Measurements from ENCODE around the gene EML4.

Gene EML4

DNA sequence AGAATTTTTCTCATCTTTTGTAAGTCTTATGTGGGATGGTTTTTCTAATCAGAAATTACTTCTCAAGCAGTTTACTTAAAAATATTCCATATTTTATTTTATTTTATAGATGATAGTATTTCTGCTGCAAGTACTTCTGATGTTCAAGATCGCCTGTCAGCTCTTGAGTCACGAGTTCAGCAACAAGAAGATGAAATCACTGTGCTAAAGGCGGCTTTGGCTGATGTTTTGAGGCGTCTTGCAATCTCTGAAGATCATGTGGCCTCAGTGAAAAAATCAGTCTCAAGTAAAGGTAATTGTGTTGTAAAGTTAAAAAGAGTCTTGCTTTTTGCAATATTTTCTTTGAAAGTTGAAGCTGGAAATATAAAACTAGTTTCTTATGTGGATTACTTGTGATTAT lies 76.2 kb downstream of the EML4 start:
- Histone ChIP-seq H3K9ac (no peak overlapping the region), H3K4me1 (peaks cover 27% of the 10 kb centered on the region), H3K9me3 (ENCODE audit: control insufficient read depth, low read length) (no peaks in the 10 kb centered on the region), H2AFZ (no peak overlapping the region), H3K36me3 (ENCODE audit: control insufficient read depth, insufficient read depth, low read length) (no peaks in the 10 kb centered on the region), H3K27ac (no peak overlapping the region), H3K4me3 (ENCODE audit: low read depth, low read length) (no peak overlapping the region), H3K79me2 (peaks cover 9% of the 10 kb centered on the region), H3K27me3 (ENCODE audit: control insufficient read depth, insufficient read depth, low read length) (no peaks in the 10 kb centered on the region), H3K4me2 (ENCODE audit: low read length) (no peak overlapping the region)
- TF ChIP-seq, protein P1, sequence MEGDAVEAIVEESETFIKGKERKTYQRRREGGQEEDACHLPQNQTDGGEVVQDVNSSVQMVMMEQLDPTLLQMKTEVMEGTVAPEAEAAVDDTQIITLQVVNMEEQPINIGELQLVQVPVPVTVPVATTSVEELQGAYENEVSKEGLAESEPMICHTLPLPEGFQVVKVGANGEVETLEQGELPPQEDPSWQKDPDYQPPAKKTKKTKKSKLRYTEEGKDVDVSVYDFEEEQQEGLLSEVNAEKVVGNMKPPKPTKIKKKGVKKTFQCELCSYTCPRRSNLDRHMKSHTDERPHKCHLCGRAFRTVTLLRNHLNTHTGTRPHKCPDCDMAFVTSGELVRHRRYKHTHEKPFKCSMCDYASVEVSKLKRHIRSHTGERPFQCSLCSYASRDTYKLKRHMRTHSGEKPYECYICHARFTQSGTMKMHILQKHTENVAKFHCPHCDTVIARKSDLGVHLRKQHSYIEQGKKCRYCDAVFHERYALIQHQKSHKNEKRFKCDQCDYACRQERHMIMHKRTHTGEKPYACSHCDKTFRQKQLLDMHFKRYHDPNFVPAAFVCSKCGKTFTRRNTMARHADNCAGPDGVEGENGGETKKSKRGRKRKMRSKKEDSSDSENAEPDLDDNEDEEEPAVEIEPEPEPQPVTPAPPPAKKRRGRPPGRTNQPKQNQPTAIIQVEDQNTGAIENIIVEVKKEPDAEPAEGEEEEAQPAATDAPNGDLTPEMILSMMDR (IDR thresholded peaks at IDR 0.05): no peak

- Histone ChIP-seq H3K36me3 (ENCODE audit: control insufficient read depth, insufficient read depth, low read length) (no peaks in the 10 kb centered on the region), H3K27me3 (ENCODE audit: control insufficient read depth, insufficient read depth, low read length) (no peaks in the 10 kb centered on the region), H3K4me2 (ENCODE audit: low read length) (no peak overlapping the region), H3K9ac (no peak overlapping the region), H3K4me3 (ENCODE audit: low read depth, low read length) (no peak overlapping the region), H3K79me2 (peaks cover 8% of the 10 kb centered on the region), H3K9me3 (ENCODE audit: control insufficient read depth, low read length) (no peaks in the 10 kb centered on the region), H3K4me1 (peaks cover 23% of the 10 kb centered on the region), H2AFZ (no peak overlapping the region), H3K27ac (no peak overlapping the region)
- TF ChIP-seq, protein P1 (IDR thresholded peaks at IDR 0.05): no peak
Measured at GRCh38 chr2:42246562-42246961, 77.4 kb downstream of the EML4 start.

GRCh38 chr2:42248846-42249245 lies 79.7 kb downstream of the EML4 start:
- TF ChIP-seq, protein P1 (IDR thresholded peaks at IDR 0.05): no peak
- Histone ChIP-seq H3K27me3 (ENCODE audit: control insufficient read depth, insufficient read depth, low read length) (no peaks in the 10 kb centered on the region), H3K9ac (no peak overlapping the region), H3K4me2 (ENCODE audit: low read length) (no peak overlapping the region), H2AFZ (no peak overlapping the region), H3K4me1 (peaks cover 20% of the 10 kb centered on the region), H3K9me3 (ENCODE audit: control insufficient read depth, low read length) (no peaks in the 10 kb centered on the region), H3K27ac (no peak overlapping the region), H3K36me3 (ENCODE audit: control insufficient read depth, insufficient read depth, low read length) (no peaks in the 10 kb centered on the region), H3K4me3 (ENCODE audit: low read depth, low read length) (no peak overlapping the region), H3K79me2 (peaks cover 7% of the 10 kb centered on the region)

DNA sequence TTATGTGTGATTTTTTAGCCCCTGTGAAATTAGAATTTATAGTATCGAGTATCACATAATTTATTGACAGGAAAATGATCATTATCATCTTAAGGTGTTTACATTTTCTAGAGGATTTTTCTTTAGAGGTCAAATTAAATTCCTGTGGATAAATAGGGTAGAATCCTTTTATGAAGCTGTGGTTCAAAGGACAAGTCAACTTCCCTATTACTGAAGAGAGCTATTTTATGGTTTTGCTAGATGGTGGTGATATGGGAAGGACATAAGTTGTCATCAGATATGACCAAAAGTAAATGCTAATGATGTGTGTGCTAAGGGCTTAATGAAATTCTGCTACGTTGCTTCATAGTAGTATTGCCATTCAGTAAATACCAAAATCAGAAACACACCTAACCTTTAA lies 80.1 kb downstream of the EML4 start:
- Histone ChIP-seq H3K4me3 (ENCODE audit: low read depth, low read length) (no peak overlapping the region), H3K27me3 (ENCODE audit: control insufficient read depth, insufficient read depth, low read length) (no peaks in the 10 kb centered on the region), H3K4me1 (peaks cover 20% of the 10 kb centered on the region), H3K79me2 (peaks cover 9% of the 10 kb centered on the region), H3K27ac (peak overlapping the region; percentile 48), H3K4me2 (ENCODE audit: low read length) (peak overlapping the region; percentile 28), H3K36me3 (ENCODE audit: control insufficient read depth, insufficient read depth, low read length) (no peaks in the 10 kb centered on the region), H3K9me3 (ENCODE audit: control insufficient read depth, low read length) (no peaks in the 10 kb centered on the region), H3K9ac (no peak overlapping the region), H2AFZ (no peak overlapping the region)
- TF ChIP-seq, protein P1 (IDR thresholded peaks at IDR 0.05): no peak

- Histone ChIP-seq H3K36me3 (ENCODE audit: control insufficient read depth, insufficient read depth, low read length) (no peaks in the 10 kb centered on the region), H3K4me3 (ENCODE audit: low read depth, low read length) (no peak overlapping the region), H2AFZ (no peak overlapping the region), H3K4me2 (ENCODE audit: low read length) (peak overlapping the region; percentile 58), H3K9ac (no peak overlapping the region), H3K4me1 (peaks cover 20% of the 10 kb centered on the region), H3K27me3 (ENCODE audit: control insufficient read depth, insufficient read depth, low read length) (no peaks in the 10 kb centered on the region), H3K27ac (peak overlapping the region; percentile 48), H3K9me3 (ENCODE audit: control insufficient read depth, low read length) (no peaks in the 10 kb centered on the region), H3K79me2 (peaks cover 15% of the 10 kb centered on the region)
- TF ChIP-seq, protein P1 (IDR thresholded peaks at IDR 0.05): no peak
Measured at GRCh38 chr2:42249887-42250286, 80.7 kb downstream of the EML4 start.
